NCI-H2081 treated with DMSO at 0.1 percent for 48 hours (cell line): Measurements from ENCODE around the gene TTYH1.
"Not testable (repeated sequence)": the region's sequence is repeated elsewhere in the genome, so short reads cannot be mapped to it uniquely, and the experiment has no call there.

Experiments
- DNase-seq: peaks from one replicate; lab custom pipeline; 2025; lab: John Stamatoyannopoulos, UW

Gene TTYH1

GRCh38 chr19:54461210-54461609 lies 45.9 kb downstream of the TTYH1 start:
- DNase-seq = no peak

- DNase-seq = no peak
These were observed 46.3 kb downstream of the TTYH1 start for GRCh38 chr19:54461613-54462012.

GRCh38 chr19:54462047-54462654 lies 46.9 kb downstream of the TTYH1 start:
- DNase-seq = no peak

- DNase-seq = no peak
These were observed 47.6 kb downstream of the TTYH1 start for GRCh38 chr19:54462655-54463530.

GRCh38 chr19:54463531-54464043 lies 48.3 kb downstream of the TTYH1 start, which contains the start of gene LENG9:
Gene LENG9 (minus strand): TSS chr19:54463778. CDS start chr19:54463526, 252 bp downstream.
- peak; percentile 40 for DNase-seq

- peak; percentile 48 for DNase-seq
These were observed 48.9 kb downstream of the TTYH1 start for GRCh38 chr19:54464044-54464629.

GRCh38 chr19:54464630-54465425 lies 49.6 kb downstream of the TTYH1 start:
- no peak for DNase-seq

- DNase-seq = no peak
These were observed 50.3 kb downstream of the TTYH1 start for GRCh38 chr19:54465426-54466109.

GRCh38 chr19:54466110-54466480 lies 50.8 kb downstream of the TTYH1 start:
- not testable (repeated sequence) for DNase-seq

- DNase-seq = no peak
These were observed 54.3 kb downstream of the TTYH1 start for GRCh38 chr19:54469496-54469934.

GRCh38 chr19:54470276-54470887 lies 55.1 kb downstream of the TTYH1 start:
- no peak for DNase-seq

GRCh38 chr19:54470991-54471782 lies 55.9 kb downstream of the TTYH1 start:
- DNase-seq = no peak

GRCh38 chr19:54473071-54473891 lies 58.0 kb downstream of the TTYH1 start, which contains the start of gene CDC42EP5:
Gene CDC42EP5 (minus strand): TSS chr19:54473296. CDS start chr19:54465547, 7,749 bp downstream.
- no peak for DNase-seq

GRCh38 chr19:54473892-54474372 lies 58.7 kb downstream of the TTYH1 start:
- DNase-seq = no peak

GRCh38 chr19:54475706-54476105 lies 60.4 kb downstream of the TTYH1 start:
- DNase-seq = no peak

GRCh38 chr19:54477650-54478049 lies 62.4 kb downstream of the TTYH1 start:
- DNase-seq = no peak

- DNase-seq = no peak
These were observed 63.5 kb downstream of the TTYH1 start for GRCh38 chr19:54478677-54479266.

GRCh38 chr19:54480051-54480450 lies 64.8 kb downstream of the TTYH1 start:
- DNase-seq = no peak
